Keratinocyte (primary cell): ENCODE data around the gene USP9X. TPM values are rescaled to one million over a fixed set of nuclear protein-coding genes. Genes with fewer than 3 reads are reported as not detected.

Source experiments
- DNase-seq: peaks from one replicate; pipeline ENCODE4 v3.0.0-alpha.2; 2011; ENCODE audit warnings: low read depth, missing footprints, low spot score
- FAIRE-seq: peaks from 2 replicates; lab custom pipeline; 2011; peaks lifted over from hg19 to GRCh38; lab: Jason Lieb, UNC
- H2AFZ ChIP-seq: 2 replicates; pipeline ENCODE4 v1.6.0; 2012; ENCODE audit warnings: low read length, control low read depth, inconsistent platforms; ENCODE audit not compliant: control insufficient read depth
- H3K27ac ChIP-seq: 2 replicates; pipeline ENCODE4 v1.5.1; 2011; ENCODE audit warnings: low read length; ENCODE audit not compliant: control insufficient read depth, insufficient read depth
- H3K27me3 ChIP-seq: 3 replicates; pipeline ENCODE4 v1.6.0; 2011; ENCODE audit warnings: low read length; ENCODE audit not compliant: control insufficient read depth, insufficient read depth; ENCODE audit errors: extremely low read depth
- H3K36me3 ChIP-seq, 2 experiments: 2 replicates in 1 of 2; 3 replicates in 1 of 2; pipeline ENCODE4 v1.5.1; 2011; ENCODE audit warnings: low read length in 2 of 2, mild to moderate bottlenecking in 1 of 2; ENCODE audit not compliant: control insufficient read depth in 2 of 2, insufficient read depth in 2 of 2; ENCODE audit errors: extremely low read depth in 1 of 2
- H3K4me1 ChIP-seq: 3 replicates; pipeline ENCODE4 v1.5.1; 2011; ENCODE audit warnings: low read length; ENCODE audit not compliant: control insufficient read depth, insufficient read depth; ENCODE audit errors: extremely low read depth
- H3K4me2 ChIP-seq: 3 replicates; pipeline ENCODE4 v1.6.0; 2011; ENCODE audit warnings: low read depth, low read length; ENCODE audit not compliant: control insufficient read depth, insufficient read depth; ENCODE audit errors: extremely low read depth
- H3K4me3 ChIP-seq, 3 experiments: fragments of 200-600 bp in 1 of 3; sonication (generic) in 1 of 3; 2 replicates in 2 of 3; 3 replicates in 1 of 3; pipeline ENCODE4 v1.5.1; 2011 to 2016; ENCODE audit warnings: low read length in 3 of 3, mild to moderate bottlenecking in 3 of 3, control low read depth in 2 of 3, inconsistent platforms in 1 of 3, low read depth in 1 of 3, mixed read lengths in 1 of 3, mixed run types in 1 of 3, moderate library complexity in 1 of 3; ENCODE audit not compliant: control insufficient read depth in 2 of 3, insufficient read depth in 2 of 3; ENCODE audit errors: extremely low read depth in 1 of 3
- H3K79me2 ChIP-seq: 2 replicates; pipeline ENCODE4 v1.6.0; 2012; ENCODE audit warnings: low read length; ENCODE audit not compliant: control insufficient read depth, insufficient read depth
- H3K9ac ChIP-seq: 3 replicates; pipeline ENCODE4 v1.6.0; 2011; ENCODE audit warnings: low read length; ENCODE audit not compliant: control insufficient read depth, insufficient read depth; ENCODE audit errors: extremely low read depth
- H3K9me1 ChIP-seq: 3 replicates; pipeline ENCODE4 v1.6.0; 2011; ENCODE audit warnings: low read length; ENCODE audit not compliant: control insufficient read depth, insufficient read depth; ENCODE audit errors: extremely low read depth
- H3K9me3 ChIP-seq: 2 replicates; pipeline ENCODE4 v1.5.1; 2012; ENCODE audit warnings: low read depth, low read length; ENCODE audit not compliant: control insufficient read depth
- H4K20me1 ChIP-seq: 3 replicates; pipeline ENCODE4 v1.6.0; 2011; ENCODE audit warnings: low read length; ENCODE audit not compliant: control insufficient read depth, insufficient read depth; ENCODE audit errors: extremely low read depth
- CTCF ChIP-seq, 3 experiments: IDR thresholded peaks in 1 of 3; conservative IDR thresholded peaks in 1 of 3; optimal IDR thresholded peaks in 1 of 3; 2 replicates in 2 of 3; 3 replicates in 1 of 3; pipeline versions ENCODE3 to v1.5.1; 2011; ENCODE audit warnings: low read length in 3 of 3, mild to moderate bottlenecking in 3 of 3, moderate library complexity in 2 of 3, control low read depth in 1 of 3, inconsistent platforms in 1 of 3; ENCODE audit not compliant: insufficient read depth in 2 of 3; ENCODE audit errors: extremely low read depth in 1 of 3
- EZH2 ChIP-seq: IDR thresholded peaks from one replicate; pipeline ENCODE4 v1.6.1; 2012; ENCODE audit warnings: inconsistent platforms, mild to moderate bottlenecking, low read length, moderate library complexity
- dilution Hi-C: fragments of 300-500 bp; cut with MboI; formaldehyde crosslinking; loops from one replicate; pipeline ENCODE4 v1.7.0; 2020; ENCODE audit warnings: low sequenced_read_pairs; ENCODE audit not compliant: extremely low pct_ligation_motif_present
- polyA plus RNA-seq, 5 experiments: library from polyadenylated mRNA; depleted of rRNA in 3 of 5; stranded (reverse) in 3 of 5; stranded (forward) in 1 of 5; unstranded in 1 of 5; fragments of >200 nt; gene quantifications; 1 replicate in 1 of 5; 2 replicates in 3 of 5; 3 replicates in 1 of 5; pipeline versions ENCODE4 v1.2.1 to v1.2.3, GENCODE V29; 2011 to 2012; ENCODE audit warnings: missing spikeins in 2 of 5, low read depth in 1 of 5, low replicate concordance in 1 of 5

USP9X gene
- polyA plus RNA-seq, 1 donor (not counting 4 experiments of a cell fraction or from before 2014, with no cell fraction given) = 44.8 TPM

GRCh38 chrX:41085512-41085877 is 250 bp downstream of the USP9X start:
- Histone ChIP-seq H3K9me3 (no peaks in the 10 kb centered on the region), H3K4me1 (peaks cover under 1% of the 10 kb centered on the region), H3K27me3 (no peaks in the 10 kb centered on the region), H3K36me3 (peaks cover 0 to 1% of the 10 kb centered on the region in 2 experiments), H3K27ac (peak overlapping the region; percentile 99), H3K9ac (peak overlapping the region; percentile 99), H3K4me2 (peak overlapping the region; percentile 22), H3K4me3 (peak overlapping the region; percentile 94 to 98 (median 95)), H3K79me2 (peaks cover 50% of the 10 kb centered on the region), H3K9me1 (no peaks in the 10 kb centered on the region), H4K20me1 (peaks cover 6% of the 10 kb centered on the region), H2AFZ (peak overlapping the region; percentile 81)
- DNase-seq (no peak), FAIRE-seq (no peak)
- TF ChIP-seq EZH2 (no peak), CTCF (optimal IDR thresholded peaks at IDR 0.05 in 1 of 3, IDR thresholded peaks at IDR 0.05 in 1 of 3, conservative IDR thresholded peaks at IDR 0.05 in 1 of 3; ENCODE audit: extremely low read depth in 1 of 3, insufficient read depth in 2 of 3, low read length in 3 of 3) (no peak)
- dilution Hi-C loops = no loop called here

- Histone ChIP-seq H2AFZ (peak overlapping the region; percentile 81), H3K79me2 (peaks cover 56% of the 10 kb centered on the region), H3K9me1 (no peaks in the 10 kb centered on the region), H3K27ac (peak overlapping the region; percentile 99), H3K9ac (peak overlapping the region; percentile 99), H3K4me3 (peak overlapping the region; percentile 94 to 98 (median 95)), H3K36me3 (peaks cover 0 to 1% of the 10 kb centered on the region in 2 experiments), H3K9me3 (no peaks in the 10 kb centered on the region), H3K4me2 (peak overlapping the region; percentile 86), H3K4me1 (peaks cover 4% of the 10 kb centered on the region), H3K27me3 (no peaks in the 10 kb centered on the region), H4K20me1 (peaks cover 6% of the 10 kb centered on the region)
- no peak for TF ChIP-seq CTCF (optimal IDR thresholded peaks at IDR 0.05 in 1 of 3, IDR thresholded peaks at IDR 0.05 in 1 of 3, conservative IDR thresholded peaks at IDR 0.05 in 1 of 3; ENCODE audit: extremely low read depth in 1 of 3, insufficient read depth in 2 of 3, low read length in 3 of 3)
- TF ChIP-seq EZH2 = no peak
- FAIRE-seq = no peak
- no peak for DNase-seq
- dilution Hi-C loops = no loop called here
Measured at GRCh38 chrX:41085878-41086626, 807 bp downstream of the USP9X start.
